Measurements from ENCODE around the gene RLF. TPM values are rescaled to one million over a fixed set of nuclear protein-coding genes. Genes with fewer than 3 reads are reported as not detected.

The RLF gene, protein sequence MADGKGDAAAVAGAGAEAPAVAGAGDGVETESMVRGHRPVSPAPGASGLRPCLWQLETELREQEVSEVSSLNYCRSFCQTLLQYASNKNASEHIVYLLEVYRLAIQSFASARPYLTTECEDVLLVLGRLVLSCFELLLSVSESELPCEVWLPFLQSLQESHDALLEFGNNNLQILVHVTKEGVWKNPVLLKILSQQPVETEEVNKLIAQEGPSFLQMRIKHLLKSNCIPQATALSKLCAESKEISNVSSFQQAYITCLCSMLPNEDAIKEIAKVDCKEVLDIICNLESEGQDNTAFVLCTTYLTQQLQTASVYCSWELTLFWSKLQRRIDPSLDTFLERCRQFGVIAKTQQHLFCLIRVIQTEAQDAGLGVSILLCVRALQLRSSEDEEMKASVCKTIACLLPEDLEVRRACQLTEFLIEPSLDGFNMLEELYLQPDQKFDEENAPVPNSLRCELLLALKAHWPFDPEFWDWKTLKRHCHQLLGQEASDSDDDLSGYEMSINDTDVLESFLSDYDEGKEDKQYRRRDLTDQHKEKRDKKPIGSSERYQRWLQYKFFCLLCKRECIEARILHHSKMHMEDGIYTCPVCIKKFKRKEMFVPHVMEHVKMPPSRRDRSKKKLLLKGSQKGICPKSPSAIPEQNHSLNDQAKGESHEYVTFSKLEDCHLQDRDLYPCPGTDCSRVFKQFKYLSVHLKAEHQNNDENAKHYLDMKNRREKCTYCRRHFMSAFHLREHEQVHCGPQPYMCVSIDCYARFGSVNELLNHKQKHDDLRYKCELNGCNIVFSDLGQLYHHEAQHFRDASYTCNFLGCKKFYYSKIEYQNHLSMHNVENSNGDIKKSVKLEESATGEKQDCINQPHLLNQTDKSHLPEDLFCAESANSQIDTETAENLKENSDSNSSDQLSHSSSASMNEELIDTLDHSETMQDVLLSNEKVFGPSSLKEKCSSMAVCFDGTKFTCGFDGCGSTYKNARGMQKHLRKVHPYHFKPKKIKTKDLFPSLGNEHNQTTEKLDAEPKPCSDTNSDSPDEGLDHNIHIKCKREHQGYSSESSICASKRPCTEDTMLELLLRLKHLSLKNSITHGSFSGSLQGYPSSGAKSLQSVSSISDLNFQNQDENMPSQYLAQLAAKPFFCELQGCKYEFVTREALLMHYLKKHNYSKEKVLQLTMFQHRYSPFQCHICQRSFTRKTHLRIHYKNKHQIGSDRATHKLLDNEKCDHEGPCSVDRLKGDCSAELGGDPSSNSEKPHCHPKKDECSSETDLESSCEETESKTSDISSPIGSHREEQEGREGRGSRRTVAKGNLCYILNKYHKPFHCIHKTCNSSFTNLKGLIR (N-terminal part only)
- 10 to 100 TPM; 23.3 to 24.4 TPM for total RNA-seq

DNA sequence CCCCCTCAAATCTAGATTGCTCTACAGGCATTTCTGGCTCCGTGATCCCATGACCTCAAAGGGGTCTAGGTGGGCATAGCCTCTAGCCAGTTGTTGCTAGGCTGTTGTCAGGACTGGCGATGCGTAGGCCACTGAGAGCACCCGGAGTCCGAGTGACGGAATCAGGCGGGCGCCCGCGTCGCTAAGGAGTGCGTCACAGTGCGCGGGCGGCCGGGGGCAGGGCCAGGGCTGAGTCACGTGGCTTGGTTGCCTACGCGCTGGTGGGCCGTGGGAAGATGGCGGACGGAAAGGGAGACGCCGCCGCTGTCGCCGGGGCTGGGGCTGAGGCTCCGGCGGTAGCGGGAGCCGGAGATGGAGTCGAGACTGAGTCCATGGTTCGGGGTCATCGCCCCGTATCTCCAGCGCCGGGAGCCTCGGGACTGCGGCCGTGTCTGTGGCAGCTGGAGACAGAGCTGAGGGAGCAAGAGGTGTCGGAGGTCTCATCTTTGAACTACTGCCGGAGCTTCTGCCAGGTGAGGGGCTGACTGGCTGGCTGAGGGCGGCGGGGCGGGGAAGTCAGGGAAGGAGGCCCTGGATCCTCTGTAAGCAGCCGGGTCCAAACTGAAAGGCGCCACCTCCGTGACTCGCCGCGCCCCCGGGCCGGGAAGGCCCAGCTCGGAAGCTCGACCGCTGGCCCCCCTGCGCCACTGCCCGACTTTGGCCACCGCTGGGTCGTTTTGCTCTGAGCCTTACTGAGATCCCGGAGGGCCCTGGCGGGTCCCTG lies at the start of gene RLF:
TSS of gene RLF (plus strand) at position 263 of the 763 bp plus-strand sequence. CDS start at position 276, 13 bp downstream.

DNA sequence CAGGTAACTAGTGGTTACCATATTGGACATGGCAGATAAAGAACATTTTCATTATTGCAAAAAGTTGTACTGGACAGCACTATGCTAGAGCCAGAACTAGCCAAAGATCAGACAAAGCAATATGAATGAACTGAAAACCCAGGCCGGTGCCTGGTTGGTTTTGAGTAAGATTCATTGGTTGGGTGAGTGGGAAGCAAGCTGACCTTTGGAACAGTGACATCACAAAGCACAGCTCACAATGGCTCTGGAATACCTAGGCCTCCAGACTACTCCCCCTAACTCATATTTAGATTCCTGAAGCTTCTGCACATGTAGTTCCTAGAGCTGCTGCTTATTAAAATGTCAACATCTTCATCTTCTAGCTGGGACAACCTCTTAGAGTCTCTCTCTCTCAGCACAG lies 86.5 kb downstream of the RLF start, which contains the start of gene TMCO2:
TSS of gene TMCO2 (plus strand) at position 283 of the 400 bp plus-strand sequence. CDS start at position 340, 57 bp downstream.

DNA sequence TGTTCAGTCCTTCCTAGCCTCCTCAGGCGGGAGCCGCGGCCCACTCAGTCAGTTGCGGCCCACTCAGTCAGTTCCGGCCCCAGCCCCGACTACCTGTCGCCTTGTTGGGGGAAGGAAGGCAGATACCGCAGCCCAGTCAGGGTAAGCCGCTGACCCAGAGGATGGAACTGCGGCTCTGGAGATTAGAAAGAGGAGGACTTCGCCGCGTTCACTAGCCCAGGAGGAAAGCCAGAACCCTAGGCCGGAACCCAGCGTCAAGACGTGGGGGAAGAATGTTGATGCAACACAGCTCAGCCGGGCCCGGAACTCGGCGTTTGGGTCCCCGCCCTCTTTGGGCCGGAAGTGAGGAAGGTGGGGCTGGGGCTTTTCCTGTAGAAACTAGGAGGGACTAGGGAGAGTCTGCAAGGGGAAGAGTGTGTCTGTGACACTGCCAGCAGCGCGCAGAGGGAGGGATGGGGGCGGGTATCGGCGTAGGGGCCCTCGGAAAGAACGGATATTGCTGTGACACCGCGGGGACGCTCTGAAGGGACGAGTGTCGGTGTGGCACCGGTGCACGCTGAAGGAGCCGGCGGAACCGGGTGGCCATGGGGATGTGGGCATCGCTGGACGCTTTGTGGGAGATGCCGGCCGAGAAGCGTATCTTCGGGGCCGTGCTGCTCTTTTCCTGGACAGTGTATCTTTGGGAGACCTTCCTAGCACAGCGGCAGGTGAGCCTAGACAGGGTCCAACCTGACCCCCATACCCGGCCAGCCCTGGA lies 96.7 kb downstream of the RLF start, which contains the start of gene ZMPSTE24:
TSS of gene ZMPSTE24 (plus strand) at position 549 of the 757 bp plus-strand sequence. CDS start at position 585, 36 bp downstream.

Other genes starting within 250 kb of the RLF start
- gene MFSD2A, start 206.2 kb upstream of the RLF start, total RNA-seq, result 1 to 10 TPM; 2.3 TPM
- 100 to 1,000 TPM; 718 to 732 TPM for gene CAP1, start 120.7 kb upstream of the RLF start, total RNA-seq
- gene PPT1, start 64.1 kb upstream of the RLF start, total RNA-seq, result 10 to 100 TPM; 78.4 to 79.4 TPM
- gene TMCO2, start 86.5 kb downstream of the RLF start, total RNA-seq, result under 1 TPM in 1 of 2 experiments, not detected in 1; 0.38 TPM
- 10 to 100 TPM; 20.6 to 21.0 TPM for gene ZMPSTE24, start 96.8 kb downstream of the RLF start, total RNA-seq
- 1 to 10 TPM; 3.2 to 3.5 TPM for gene COL9A2, start 155.9 kb downstream of the RLF start, total RNA-seq
- gene SMAP2, start 212.3 kb downstream of the RLF start, total RNA-seq, result 100 to 1,000 TPM; 128 to 129 TPM